ENCODE measurements around the gene TSPOAP1. TPM values are rescaled to one million over a fixed set of nuclear protein-coding genes. Genes with fewer than 3 reads are reported as not detected.
A peak's percentile ranks its signal among the peaks of the same experiment; 100 is the strongest.

TSPOAP1 gene
- total and polyA plus RNA-seq, 8 donors = 6.5 to 68.8 (median 11.6) TPM; not detected in 1

DNA sequence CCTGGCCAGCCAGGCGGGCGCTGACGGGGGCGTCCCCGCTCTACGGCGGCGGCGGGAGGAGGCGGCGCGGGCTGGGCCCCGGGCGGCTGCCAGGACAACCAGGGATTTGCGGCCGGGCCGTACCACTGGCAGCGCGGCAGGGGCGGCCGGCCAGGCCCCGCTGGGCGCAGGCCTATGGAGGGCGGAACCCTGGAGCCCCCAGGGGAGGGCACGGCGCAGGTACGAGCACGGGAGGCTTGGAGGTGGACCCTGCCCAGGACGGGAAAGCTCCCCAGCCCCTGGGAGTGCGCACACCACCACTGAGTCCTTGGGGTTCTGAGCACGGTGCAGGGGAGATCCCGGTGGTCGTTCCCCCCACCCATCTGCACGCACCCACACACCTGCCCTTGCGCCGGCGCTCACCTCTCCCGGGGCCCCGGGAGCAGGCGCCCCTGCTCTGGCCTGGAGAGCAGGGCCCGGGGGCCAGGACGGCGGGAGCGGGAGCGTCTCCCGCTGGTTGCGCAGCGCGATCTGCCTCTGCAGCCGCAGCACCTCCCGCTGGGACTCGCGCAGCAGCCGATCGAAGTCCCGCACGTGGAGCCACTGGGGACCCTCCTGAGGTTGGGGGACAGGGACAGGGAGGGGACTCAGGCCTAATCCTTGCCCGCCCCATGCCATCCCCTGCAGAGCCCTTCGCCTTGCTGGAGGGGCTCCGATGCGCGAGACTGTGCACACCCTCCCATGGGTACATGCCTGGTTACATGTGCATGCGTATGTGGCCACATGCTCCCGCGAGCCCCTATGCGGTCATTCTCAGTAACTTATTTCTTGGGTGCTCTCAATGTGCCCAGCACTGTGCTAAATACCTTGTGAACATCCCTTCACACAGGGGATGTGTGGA, 3.9 kb downstream of the TSPOAP1 start:
- no peak for TF ChIP-seq EP300 (IDR thresholded peaks at IDR 0.05)
- TF ChIP-seq POLR2A (IDR thresholded peaks at IDR 0.05) = no peak
- TF ChIP-seq POLR2AphosphoS5 (IDR thresholded peaks at IDR 0.05) = peak in 1 of 3 donors; percentile 8
- TF ChIP-seq, protein P1, sequence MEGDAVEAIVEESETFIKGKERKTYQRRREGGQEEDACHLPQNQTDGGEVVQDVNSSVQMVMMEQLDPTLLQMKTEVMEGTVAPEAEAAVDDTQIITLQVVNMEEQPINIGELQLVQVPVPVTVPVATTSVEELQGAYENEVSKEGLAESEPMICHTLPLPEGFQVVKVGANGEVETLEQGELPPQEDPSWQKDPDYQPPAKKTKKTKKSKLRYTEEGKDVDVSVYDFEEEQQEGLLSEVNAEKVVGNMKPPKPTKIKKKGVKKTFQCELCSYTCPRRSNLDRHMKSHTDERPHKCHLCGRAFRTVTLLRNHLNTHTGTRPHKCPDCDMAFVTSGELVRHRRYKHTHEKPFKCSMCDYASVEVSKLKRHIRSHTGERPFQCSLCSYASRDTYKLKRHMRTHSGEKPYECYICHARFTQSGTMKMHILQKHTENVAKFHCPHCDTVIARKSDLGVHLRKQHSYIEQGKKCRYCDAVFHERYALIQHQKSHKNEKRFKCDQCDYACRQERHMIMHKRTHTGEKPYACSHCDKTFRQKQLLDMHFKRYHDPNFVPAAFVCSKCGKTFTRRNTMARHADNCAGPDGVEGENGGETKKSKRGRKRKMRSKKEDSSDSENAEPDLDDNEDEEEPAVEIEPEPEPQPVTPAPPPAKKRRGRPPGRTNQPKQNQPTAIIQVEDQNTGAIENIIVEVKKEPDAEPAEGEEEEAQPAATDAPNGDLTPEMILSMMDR (IDR thresholded peaks at IDR 0.05) = no peak
- WGBS, 5 donors = 5 to 28% (median 11%) methylated on average over 12 to 66 of the region's 66 CpGs
- no peaks in the 10 kb centered on the region for H3K9me3 ChIP-seq
- H3K4me1 ChIP-seq = peaks cover 13 to 38% (median 27%) of the 10 kb centered on the region in 4 donors
- H3K27me3 ChIP-seq = peaks cover 0 to 9% (median 0%) of the 10 kb centered on the region in 3 donors
- H3K27ac ChIP-seq = peak overlapping the region; percentile 48 to 76 (median 68)
- H3K36me3 ChIP-seq = peaks cover 5 to 34% (median 12%) of the 10 kb centered on the region in 4 donors
- intact Hi-C loops (cut with DNase I; ENCODE audit: low total_unique reads) = no loop called here
- DNase-seq = peak; percentile 69 to 90
- peak overlapping the region; percentile 55 to 75 (median 71) for H3K4me3 ChIP-seq

DNA sequence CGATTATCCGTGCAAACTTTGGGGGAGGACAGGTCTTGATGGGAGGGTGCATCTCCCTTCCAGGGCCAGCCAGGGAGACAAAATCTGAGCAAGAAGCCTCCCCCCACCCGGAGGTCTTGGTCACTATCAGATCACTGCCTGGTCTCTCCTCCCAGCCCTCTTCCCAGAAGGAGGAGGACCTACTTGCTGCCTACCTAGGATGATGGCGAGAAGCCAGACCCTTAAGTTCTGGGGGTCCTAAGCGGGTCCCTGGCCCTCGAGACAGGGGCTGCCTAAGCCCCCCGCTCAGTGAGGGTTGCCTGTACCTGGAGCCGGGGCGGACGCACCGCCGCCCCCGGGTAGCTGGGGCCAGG, 4.6 kb downstream of the TSPOAP1 start:
- peaks cover 13 to 36% (median 26%) of the 10 kb centered on the region in 4 donors for H3K4me1 ChIP-seq
- DNase-seq = no peak
- peak overlapping the region; percentile 48 to 76 (median 68) for H3K27ac ChIP-seq
- H3K27me3 ChIP-seq = peaks cover 0 to 9% (median 0%) of the 10 kb centered on the region in 3 donors
- H3K4me3 ChIP-seq = peak overlapping the region; percentile 55 to 75 (median 71)
- WGBS, 5 donors = 14 to 20% (median 16%) methylated on average over 7 to 13 of the region's 13 CpGs
- H3K36me3 ChIP-seq = peaks cover 5 to 40% (median 12%) of the 10 kb centered on the region in 4 donors
- no peak for TF ChIP-seq POLR2AphosphoS5 (IDR thresholded peaks at IDR 0.05)
- TF ChIP-seq POLR2A (IDR thresholded peaks at IDR 0.05) = no peak
- TF ChIP-seq EP300 (IDR thresholded peaks at IDR 0.05) = no peak
- intact Hi-C loops (cut with DNase I; ENCODE audit: low total_unique reads) = no loop called here
- no peaks in the 10 kb centered on the region for H3K9me3 ChIP-seq

DNA sequence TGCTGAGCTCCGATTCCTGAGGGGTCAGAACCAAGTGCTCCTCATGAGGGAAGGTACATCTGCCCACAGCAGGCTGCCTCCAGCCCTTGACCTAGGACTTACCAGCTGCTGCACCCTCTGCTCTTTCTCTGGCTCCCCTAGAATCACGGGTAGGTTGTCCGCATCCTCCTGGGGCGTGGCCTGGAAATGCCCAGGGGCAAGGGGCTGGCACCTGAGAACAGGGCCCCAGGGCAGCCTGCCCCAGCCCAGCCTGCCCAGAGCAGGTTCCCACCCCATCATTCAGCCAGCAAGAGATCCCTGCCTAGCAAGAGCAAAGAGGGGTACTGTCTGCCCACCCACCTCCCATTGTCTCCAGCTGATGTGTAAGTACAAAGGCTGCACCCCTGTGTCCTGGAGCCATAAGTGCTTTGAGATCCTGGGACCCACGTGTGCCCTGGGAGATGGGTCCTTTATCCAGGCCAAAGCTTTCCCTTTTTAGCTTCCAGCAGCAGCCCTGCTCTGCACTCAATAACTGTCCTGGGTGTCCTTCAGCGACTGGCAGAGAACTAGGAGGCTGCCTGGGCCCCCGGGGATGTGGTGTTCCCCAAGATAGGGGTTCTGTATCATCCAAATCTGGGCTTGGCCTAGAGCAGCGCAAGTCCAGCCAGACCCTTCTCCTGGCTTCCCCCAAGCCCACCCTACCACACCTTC, 5.1 kb downstream of the TSPOAP1 start:
- DNase-seq = no peak
- TF ChIP-seq POLR2AphosphoS5 (IDR thresholded peaks at IDR 0.05) = no peak
- no peak for TF ChIP-seq POLR2A (IDR thresholded peaks at IDR 0.05)
- no peak for TF ChIP-seq EP300 (IDR thresholded peaks at IDR 0.05)
- TF ChIP-seq, protein P1 (IDR thresholded peaks at IDR 0.05) = no peak
- 55 to 66% (median 58%) methylated on average over 7 to 8 of the region's 8 CpGs for WGBS, 5 donors

DNA sequence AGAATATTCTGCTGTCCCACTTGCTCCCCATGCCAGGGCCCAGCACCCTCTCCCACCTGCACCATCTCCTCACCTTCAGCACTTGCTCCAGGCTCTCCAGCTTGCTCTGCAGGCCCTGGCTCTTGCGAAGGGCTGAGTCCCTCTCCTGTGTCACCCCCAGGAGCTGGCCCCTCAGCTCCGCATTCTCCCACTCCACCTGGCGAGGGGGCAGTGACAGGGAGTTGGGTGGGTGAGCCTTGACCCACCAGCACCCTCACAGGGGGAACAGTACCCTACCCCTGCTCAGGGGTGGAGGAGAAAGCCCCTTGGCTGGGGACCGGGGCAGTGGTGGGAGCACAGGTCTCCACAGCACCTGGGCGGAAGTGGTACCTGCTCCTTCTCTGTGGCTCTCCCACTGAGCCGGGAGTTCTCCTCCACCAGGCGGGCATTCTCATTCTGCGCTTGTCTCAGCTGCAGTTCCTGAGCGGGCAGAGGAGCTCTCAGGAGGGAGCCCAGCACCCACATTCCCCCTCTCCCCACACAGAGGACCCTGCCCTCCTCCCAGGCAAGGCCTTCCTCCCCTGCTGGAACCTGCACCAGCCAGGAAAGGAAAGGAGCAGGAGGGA, 5.9 kb downstream of the TSPOAP1 start:
- H3K4me3 ChIP-seq = no peak overlapping the region
- H3K27ac ChIP-seq = no peak overlapping the region
- H3K27me3 ChIP-seq = peaks cover 0 to 9% (median 0%) of the 10 kb centered on the region in 3 donors
- H3K4me1 ChIP-seq = peaks cover 13 to 28% (median 22%) of the 10 kb centered on the region in 4 donors
- no peaks in the 10 kb centered on the region for H3K9me3 ChIP-seq
- WGBS, 5 donors = 87 to 97% (median 95%) methylated on average over 7 to 9 of the region's 9 CpGs
- TF ChIP-seq POLR2A (IDR thresholded peaks at IDR 0.05) (no peak), EP300 (IDR thresholded peaks at IDR 0.05) (no peak), POLR2AphosphoS5 (IDR thresholded peaks at IDR 0.05) (no peak)
- TF ChIP-seq, protein P1 (IDR thresholded peaks at IDR 0.05) = no peak
- peaks cover 5 to 40% (median 12%) of the 10 kb centered on the region in 4 donors for H3K36me3 ChIP-seq
- intact Hi-C loops (cut with DNase I; ENCODE audit: low total_unique reads) = no loop called here
- no peak for DNase-seq

More for the DNA sequence above, 5.1 kb downstream of the TSPOAP1 start:
- intact Hi-C loops (cut with DNase I; ENCODE audit: low total_unique reads) = no loop called here
- H3K4me1 ChIP-seq = peaks cover 13 to 31% (median 24%) of the 10 kb centered on the region in 4 donors
- H3K36me3 ChIP-seq = peaks cover 5 to 40% (median 12%) of the 10 kb centered on the region in 4 donors
- H3K27ac ChIP-seq = peak overlapping the region in 3 of 5 donors; percentile 50 to 76 (median 75)
- peaks cover 0 to 9% (median 0%) of the 10 kb centered on the region in 3 donors for H3K27me3 ChIP-seq
- peak overlapping the region; percentile 55 to 75 (median 71) for H3K4me3 ChIP-seq
- no peaks in the 10 kb centered on the region for H3K9me3 ChIP-seq
